ENCODE data around the gene PRKCB. TPM values are rescaled to one million over a fixed set of nuclear protein-coding genes. Genes with fewer than 3 reads are reported as not detected.
A peak's percentile ranks its signal among the peaks of the same experiment; 100 is the strongest.

PRKCB gene
- total and polyA plus RNA-seq, 8 donors: 13.5 to 74.3 (median 57.0) TPM

DNA sequence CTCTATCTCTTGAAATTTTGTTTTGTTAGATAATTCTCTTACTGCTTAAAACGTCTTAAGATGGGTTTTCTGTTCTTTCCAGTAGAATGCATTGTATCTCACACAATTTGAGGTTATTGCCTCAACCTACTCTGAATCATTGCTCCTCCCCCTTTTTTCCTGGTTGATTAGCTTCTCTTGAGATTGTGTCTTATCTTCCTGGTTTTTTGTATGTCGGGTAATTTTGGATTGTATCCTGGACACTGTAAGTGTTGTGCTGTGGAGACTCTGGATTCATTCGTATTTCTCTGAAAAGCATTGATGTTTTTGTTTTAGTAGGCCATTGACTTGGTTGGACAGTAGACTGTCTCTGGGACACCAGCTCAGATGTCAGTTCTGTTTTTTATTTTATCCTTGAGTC lies 26.1 kb downstream of the PRKCB start:
- H3K36me3 ChIP-seq: no peaks in the 10 kb centered on the region
- H3K4me3 ChIP-seq: no peak overlapping the region
- DNase-seq (no peak), ATAC-seq (no peak)
- H3K9me3 ChIP-seq: no peaks in the 10 kb centered on the region
- TF ChIP-seq, protein P1, sequence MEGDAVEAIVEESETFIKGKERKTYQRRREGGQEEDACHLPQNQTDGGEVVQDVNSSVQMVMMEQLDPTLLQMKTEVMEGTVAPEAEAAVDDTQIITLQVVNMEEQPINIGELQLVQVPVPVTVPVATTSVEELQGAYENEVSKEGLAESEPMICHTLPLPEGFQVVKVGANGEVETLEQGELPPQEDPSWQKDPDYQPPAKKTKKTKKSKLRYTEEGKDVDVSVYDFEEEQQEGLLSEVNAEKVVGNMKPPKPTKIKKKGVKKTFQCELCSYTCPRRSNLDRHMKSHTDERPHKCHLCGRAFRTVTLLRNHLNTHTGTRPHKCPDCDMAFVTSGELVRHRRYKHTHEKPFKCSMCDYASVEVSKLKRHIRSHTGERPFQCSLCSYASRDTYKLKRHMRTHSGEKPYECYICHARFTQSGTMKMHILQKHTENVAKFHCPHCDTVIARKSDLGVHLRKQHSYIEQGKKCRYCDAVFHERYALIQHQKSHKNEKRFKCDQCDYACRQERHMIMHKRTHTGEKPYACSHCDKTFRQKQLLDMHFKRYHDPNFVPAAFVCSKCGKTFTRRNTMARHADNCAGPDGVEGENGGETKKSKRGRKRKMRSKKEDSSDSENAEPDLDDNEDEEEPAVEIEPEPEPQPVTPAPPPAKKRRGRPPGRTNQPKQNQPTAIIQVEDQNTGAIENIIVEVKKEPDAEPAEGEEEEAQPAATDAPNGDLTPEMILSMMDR (IDR thresholded peaks at IDR 0.05): no peak
- peak overlapping the region in 1 of 2 donors; percentile 1 for H3K27ac ChIP-seq
- peaks cover 5 to 83% of the 10 kb centered on the region in 2 donors for H3K4me1 ChIP-seq
- intact Hi-C loops (cut with DNase I): no loop called here
- no peaks in the 10 kb centered on the region for H3K27me3 ChIP-seq

DNA sequence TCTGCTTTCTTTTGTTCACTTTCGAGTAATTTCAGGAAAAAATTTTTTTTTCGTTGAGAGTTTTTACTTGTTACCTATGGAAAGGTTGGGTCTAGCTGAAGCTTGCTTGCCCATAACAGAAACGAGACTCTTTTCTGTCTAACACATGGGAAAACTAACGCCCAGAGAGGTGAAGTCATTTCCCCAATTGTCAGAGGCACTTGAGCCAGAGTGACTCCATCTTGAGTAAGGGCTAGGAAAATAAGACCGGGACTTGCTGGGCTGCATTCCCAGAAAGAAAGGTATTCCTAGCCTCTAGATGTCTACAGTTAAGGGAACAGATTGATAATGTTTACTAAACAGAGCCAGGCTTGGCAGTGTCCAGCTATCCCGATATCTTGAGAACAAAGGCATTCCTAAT lies 26.8 kb downstream of the PRKCB start:
- Histone ChIP-seq H3K4me1 (peaks cover 5 to 78% of the 10 kb centered on the region in 2 donors), H3K27ac (peak overlapping the region in 1 of 2 donors; percentile 1), H3K27me3 (no peaks in the 10 kb centered on the region), H3K36me3 (no peaks in the 10 kb centered on the region), H3K4me3 (no peak overlapping the region), H3K9me3 (no peaks in the 10 kb centered on the region)
- TF ChIP-seq, protein P1 (IDR thresholded peaks at IDR 0.05): no peak
- intact Hi-C loops (cut with DNase I): no loop called here
- DNase-seq (no peak), ATAC-seq (no peak)

DNA sequence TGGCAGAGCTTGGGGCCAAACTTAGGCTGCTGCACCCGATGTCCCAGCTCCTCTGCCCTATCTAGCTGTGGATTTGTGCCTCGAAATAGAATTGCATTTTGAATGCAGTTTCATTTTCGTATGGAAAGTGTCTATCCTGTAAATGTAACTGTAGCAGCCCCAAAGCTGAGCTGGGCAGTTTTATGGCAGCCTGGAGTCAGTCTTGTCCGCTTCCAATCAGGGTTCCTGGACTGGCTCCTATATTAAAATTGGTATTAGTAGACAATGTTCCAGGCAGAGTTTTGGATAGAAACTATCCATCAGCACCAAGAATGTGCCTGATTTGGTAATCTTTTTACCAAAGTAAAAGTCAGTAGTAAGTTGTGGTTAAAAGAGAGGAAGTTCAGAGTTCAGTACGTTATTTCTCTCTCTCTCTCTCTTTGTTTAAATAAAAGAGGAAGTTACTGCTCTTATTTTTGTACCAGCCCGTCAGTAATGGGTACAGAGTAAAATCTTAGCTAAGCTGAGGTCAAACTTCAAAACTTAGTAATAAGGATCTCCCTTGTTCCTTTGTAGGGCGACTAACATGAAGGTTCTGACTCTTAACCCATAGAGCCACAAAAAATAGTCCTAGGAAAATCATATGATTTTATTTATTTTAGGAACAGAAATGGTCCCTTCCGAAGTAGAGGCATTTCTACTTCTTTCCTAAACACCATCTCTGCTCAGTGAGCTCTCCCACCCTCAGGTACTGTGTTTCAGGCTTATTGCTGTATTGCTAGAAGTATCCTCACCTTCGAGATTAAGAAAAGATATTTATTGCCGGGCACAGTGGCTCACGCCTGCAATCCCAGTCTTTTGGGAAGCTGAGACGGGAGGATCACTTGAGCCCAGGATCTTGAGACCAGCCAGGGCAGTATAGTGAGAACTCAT lies 28.0 kb downstream of the PRKCB start:
- Histone ChIP-seq H3K4me1 (peaks cover 7 to 78% of the 10 kb centered on the region in 2 donors), H3K9me3 (no peaks in the 10 kb centered on the region), H3K4me3 (peak overlapping the region in 1 of 2 donors; percentile 26), H3K27ac (peak overlapping the region; percentile 59 to 80), H3K27me3 (no peaks in the 10 kb centered on the region), H3K36me3 (no peaks in the 10 kb centered on the region)
- intact Hi-C loops (cut with DNase I): no loop called here
- ATAC-seq (peak; percentile 71), DNase-seq (peak in 1 of 4 donors; percentile 48)
- TF ChIP-seq, protein P1 (IDR thresholded peaks at IDR 0.05): no peak

DNA sequence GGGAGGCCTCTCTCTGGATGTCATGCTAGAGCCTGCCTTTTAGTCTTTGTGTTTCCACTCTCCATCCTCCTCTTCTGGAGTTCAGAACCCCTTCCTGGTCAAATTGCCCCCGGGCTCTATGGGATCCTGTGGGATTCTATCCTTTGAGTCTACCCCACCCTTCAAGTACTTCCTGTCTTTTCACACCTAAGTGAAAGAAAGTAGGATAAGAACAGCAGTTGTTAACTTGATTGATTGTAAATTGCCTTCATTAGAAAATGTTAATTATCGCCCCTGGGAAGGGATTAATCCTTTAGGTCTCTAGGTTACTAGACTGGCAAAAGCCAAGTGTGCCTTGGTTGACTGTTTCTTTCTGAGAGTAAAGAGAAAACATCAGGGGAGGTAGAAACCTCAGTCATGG lies 30.1 kb downstream of the PRKCB start:
- Histone ChIP-seq H3K36me3 (no peaks in the 10 kb centered on the region), H3K4me1 (peaks cover 7 to 64% of the 10 kb centered on the region in 2 donors), H3K9me3 (no peaks in the 10 kb centered on the region), H3K27me3 (no peaks in the 10 kb centered on the region), H3K27ac (no peak overlapping the region), H3K4me3 (no peak overlapping the region)
- TF ChIP-seq, protein P1 (IDR thresholded peaks at IDR 0.05): no peak
- intact Hi-C loops (cut with DNase I): no loop called here
- ATAC-seq (no peak), DNase-seq (no peak)

DNA sequence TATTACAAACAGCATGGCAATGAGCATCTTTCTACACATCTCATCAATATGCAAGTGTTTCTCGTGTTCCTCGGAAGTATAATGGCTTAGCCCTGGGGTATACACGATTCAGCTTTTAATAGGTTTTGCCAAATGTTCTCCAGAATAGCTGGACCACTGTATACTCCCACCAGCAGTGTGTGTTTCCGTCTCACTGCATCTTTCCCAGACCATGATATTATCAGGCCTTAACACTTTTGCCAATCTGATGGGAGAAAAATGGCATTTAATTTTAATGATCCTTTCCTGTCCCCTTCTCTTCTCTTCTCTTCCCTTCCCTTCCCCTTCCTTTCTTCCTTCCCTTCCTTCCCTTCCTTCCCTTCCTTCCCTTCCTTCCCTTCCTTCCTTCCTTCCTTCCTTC lies 30.8 kb downstream of the PRKCB start:
- H3K9me3 ChIP-seq: no peaks in the 10 kb centered on the region
- no peak overlapping the region for H3K4me3 ChIP-seq
- TF ChIP-seq, protein P1 (IDR thresholded peaks at IDR 0.05): no peak
- intact Hi-C loops (cut with DNase I): no loop called here
- no peaks in the 10 kb centered on the region for H3K36me3 ChIP-seq
- no peak for DNase-seq
- no peaks in the 10 kb centered on the region for H3K27me3 ChIP-seq
- no peak overlapping the region for H3K27ac ChIP-seq
- no peak for ATAC-seq
- H3K4me1 ChIP-seq: peaks cover 7 to 56% of the 10 kb centered on the region in 2 donors
